Right lobe of liver (tissue), 4 donors: ENCODE results near the gene MRPL41.

Experiments used
- POLR2A ChIP-seq: fragments of 450-650 bp; IDR thresholded peaks from one replicate; pipeline ENCODE4 v1.6.1; 2017; ENCODE audit warnings: antibody characterized with exemption, mild to moderate bottlenecking
- TF ChIP-seq, protein P1 (sequence below), 4 donors: fragments of 200-600 bp in 3 of 4; fragments of 450-650 bp in 1 of 4; IDR thresholded peaks; one replicate each; pipeline versions ENCODE4 v1.5.1 to v1.8.0; 2016 to 2022; ENCODE audit warnings: antibody characterized with exemption in 4 of 4, mild to moderate bottlenecking in 2 of 4
- donor health status: DM: no; HTN: no; CAD: no.
- donor health status: DM: no; HTN: no; CAD: no.
- donor health status: DM: no; HTN: yes; CAD: no.

DNA sequence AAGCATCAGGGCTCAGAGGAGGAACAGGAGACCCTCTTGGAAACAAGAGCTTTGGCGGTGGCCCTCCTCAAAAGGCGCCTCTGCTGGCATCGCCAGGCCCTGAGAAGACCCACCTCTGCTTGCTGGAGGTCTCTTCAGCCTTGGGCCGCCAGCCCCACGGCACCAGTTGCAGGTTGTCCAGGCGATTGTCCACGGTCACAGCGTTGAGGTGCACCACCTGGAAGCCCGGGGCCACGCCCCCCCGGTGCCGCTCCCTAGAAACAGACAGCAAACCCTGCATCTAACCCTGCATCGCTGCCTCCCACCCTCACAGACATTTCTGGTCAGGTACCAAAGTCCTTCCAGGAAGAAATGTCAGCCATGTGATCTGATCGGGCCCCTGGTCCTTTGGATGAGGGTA lies 35.2 kb downstream of the MRPL41 start:
- TF ChIP-seq, protein P1, sequence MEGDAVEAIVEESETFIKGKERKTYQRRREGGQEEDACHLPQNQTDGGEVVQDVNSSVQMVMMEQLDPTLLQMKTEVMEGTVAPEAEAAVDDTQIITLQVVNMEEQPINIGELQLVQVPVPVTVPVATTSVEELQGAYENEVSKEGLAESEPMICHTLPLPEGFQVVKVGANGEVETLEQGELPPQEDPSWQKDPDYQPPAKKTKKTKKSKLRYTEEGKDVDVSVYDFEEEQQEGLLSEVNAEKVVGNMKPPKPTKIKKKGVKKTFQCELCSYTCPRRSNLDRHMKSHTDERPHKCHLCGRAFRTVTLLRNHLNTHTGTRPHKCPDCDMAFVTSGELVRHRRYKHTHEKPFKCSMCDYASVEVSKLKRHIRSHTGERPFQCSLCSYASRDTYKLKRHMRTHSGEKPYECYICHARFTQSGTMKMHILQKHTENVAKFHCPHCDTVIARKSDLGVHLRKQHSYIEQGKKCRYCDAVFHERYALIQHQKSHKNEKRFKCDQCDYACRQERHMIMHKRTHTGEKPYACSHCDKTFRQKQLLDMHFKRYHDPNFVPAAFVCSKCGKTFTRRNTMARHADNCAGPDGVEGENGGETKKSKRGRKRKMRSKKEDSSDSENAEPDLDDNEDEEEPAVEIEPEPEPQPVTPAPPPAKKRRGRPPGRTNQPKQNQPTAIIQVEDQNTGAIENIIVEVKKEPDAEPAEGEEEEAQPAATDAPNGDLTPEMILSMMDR (IDR thresholded peaks at IDR 0.05), result no peak
- TF ChIP-seq POLR2A, result no peak
